Keratinocyte (primary cell): Measurements from ENCODE around the gene CD300C.

Source experiments
- EZH2 ChIP-seq: IDR thresholded peaks from one replicate; pipeline ENCODE4 v1.6.1; 2012; ENCODE audit warnings: inconsistent platforms, mild to moderate bottlenecking, low read length, moderate library complexity
- TF ChIP-seq, protein P1 (sequence below), 3 experiments: IDR thresholded peaks in 1 of 3; conservative IDR thresholded peaks in 1 of 3; optimal IDR thresholded peaks in 1 of 3; 2 replicates in 2 of 3; 3 replicates in 1 of 3; pipeline versions ENCODE3 to v1.5.1; 2011; ENCODE audit warnings: low read length in 3 of 3, mild to moderate bottlenecking in 3 of 3, moderate library complexity in 2 of 3, control low read depth in 1 of 3, inconsistent platforms in 1 of 3; ENCODE audit not compliant: insufficient read depth in 2 of 3; ENCODE audit errors: extremely low read depth in 1 of 3

DNA sequence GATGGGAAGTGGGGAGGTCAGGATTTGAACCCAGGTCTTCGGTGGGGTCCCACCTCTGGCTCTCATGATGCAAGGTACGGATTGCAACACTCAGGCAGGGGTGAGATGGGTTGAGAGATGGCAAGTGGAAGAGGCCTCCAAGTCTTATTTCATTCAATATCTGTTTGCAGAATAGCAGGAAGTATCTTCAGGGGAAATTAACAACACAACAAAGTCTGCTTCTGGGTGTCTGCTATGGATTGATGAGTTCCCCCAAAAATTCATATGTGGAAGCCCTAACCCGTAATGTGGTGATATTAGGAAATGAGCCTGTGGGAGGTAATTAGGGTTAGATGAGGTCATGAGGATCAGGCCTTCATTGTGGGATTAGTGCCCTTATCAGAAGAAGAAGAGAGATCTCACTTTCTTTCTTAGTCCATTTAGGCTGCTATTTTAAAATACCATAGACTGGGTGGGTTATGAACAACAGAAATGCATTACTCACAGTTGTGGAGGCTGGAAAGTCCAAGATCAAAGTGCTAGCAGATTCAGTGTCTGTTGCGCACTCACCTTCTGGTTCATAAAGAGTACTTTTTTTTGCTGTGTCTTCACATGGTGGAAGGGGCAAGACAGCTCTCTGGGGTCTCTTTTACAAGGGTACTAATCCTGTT, 25.8 kb upstream of the CD300C start:
- TF ChIP-seq, protein P1, sequence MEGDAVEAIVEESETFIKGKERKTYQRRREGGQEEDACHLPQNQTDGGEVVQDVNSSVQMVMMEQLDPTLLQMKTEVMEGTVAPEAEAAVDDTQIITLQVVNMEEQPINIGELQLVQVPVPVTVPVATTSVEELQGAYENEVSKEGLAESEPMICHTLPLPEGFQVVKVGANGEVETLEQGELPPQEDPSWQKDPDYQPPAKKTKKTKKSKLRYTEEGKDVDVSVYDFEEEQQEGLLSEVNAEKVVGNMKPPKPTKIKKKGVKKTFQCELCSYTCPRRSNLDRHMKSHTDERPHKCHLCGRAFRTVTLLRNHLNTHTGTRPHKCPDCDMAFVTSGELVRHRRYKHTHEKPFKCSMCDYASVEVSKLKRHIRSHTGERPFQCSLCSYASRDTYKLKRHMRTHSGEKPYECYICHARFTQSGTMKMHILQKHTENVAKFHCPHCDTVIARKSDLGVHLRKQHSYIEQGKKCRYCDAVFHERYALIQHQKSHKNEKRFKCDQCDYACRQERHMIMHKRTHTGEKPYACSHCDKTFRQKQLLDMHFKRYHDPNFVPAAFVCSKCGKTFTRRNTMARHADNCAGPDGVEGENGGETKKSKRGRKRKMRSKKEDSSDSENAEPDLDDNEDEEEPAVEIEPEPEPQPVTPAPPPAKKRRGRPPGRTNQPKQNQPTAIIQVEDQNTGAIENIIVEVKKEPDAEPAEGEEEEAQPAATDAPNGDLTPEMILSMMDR (optimal IDR thresholded peaks at IDR 0.05 in 1 of 3, IDR thresholded peaks at IDR 0.05 in 1 of 3, conservative IDR thresholded peaks at IDR 0.05 in 1 of 3; ENCODE audit: extremely low read depth in 1 of 3, insufficient read depth in 2 of 3, low read length in 3 of 3) = no peak
- no peak for TF ChIP-seq EZH2
